NT2/D1 (cell line): ENCODE results near the gene ADORA2B.

Experiments used
- SUZ12 ChIP-seq: IDR thresholded peaks from 2 replicates; pipeline ENCODE4 v1.6.1; 2011; ENCODE audit not compliant: insufficient read length, insufficient read depth; ENCODE audit errors: extremely low read depth
- YY1 ChIP-seq: IDR thresholded peaks from 2 replicates; pipeline ENCODE4 v1.6.1; 2011; ENCODE audit not compliant: insufficient read length, insufficient read depth
- ZNF274 ChIP-seq: IDR thresholded peaks from 2 replicates; pipeline ENCODE4 v1.6.1; 2011; ENCODE audit warnings: mild to moderate bottlenecking, low read depth, low read length

GRCh38 chr17:15929941-15930340, 15.0 kb upstream of the ADORA2B start:
- TF ChIP-seq YY1 = no peak
- TF ChIP-seq SUZ12 = no peak
- no peak for TF ChIP-seq ZNF274
